IMR-90 (cell line): ENCODE results near the gene DBNDD1. TPM values are rescaled to one million over a fixed set of nuclear protein-coding genes. Genes with fewer than 3 reads are reported as not detected.
A peak's percentile ranks its signal among the peaks of the same experiment; 100 is the strongest.

ENCODE experiments used
- ATAC-seq: fragments of 200-7000 bp; cut with Tn5 transposase; 2 replicates; pipeline ENCODE4 v1.9.1; 2020; ENCODE audit warnings: low read depth, mild to moderate bottlenecking, moderate library complexity
- BruUV-seq: library from RNA; stranded (reverse); fragments of 400-500 nt; replicated peaks from 2 replicates; lab custom pipeline; 2021; lab: Mats Ljungman, UMichigan
- CTCF ChIA-PET: fragments of 300-600 bp; formaldehyde crosslinking; extraction: SDS; loops from one replicate; lab custom pipeline; 2021; ENCODE audit warnings: antibody characterized with exemption; lab: Yijun Ruan, JAX
- POLR2A ChIA-PET: fragments of 300-600 bp; sonication (Branson Sonifier 250); formaldehyde crosslinking; loops from one replicate; lab custom pipeline; 2022; ENCODE audit warnings: antibody characterized with exemption; ENCODE audit not compliant: unreplicated experiment; lab: Charles Lee
- DNase-seq: peaks from one replicate; pipeline ENCODE4 v3.0.0; 2013
- H2AFZ ChIP-seq: replicated peaks from 2 replicates; pipeline ENCODE3; 2013; ENCODE audit warnings: low read length, mild to moderate bottlenecking; ENCODE audit not compliant: poor library complexity
- H2AK5ac ChIP-seq: 2 replicates; pipeline ENCODE4 v1.6.1; 2013; ENCODE audit warnings: low read depth, low read length, inconsistent platforms
- H2AK9ac ChIP-seq: replicated peaks from 2 replicates; pipeline ENCODE3; 2013; ENCODE audit warnings: mild to moderate bottlenecking, low read depth, low read length, moderate library complexity; ENCODE audit not compliant: poor library complexity
- H2BK120ac ChIP-seq: 2 replicates; pipeline ENCODE4 v1.6.1; 2013; ENCODE audit warnings: low read depth, low read length, inconsistent platforms
- H2BK15ac ChIP-seq: 3 replicates; pipeline ENCODE4 v1.6.1; 2013; ENCODE audit warnings: low read depth, low read length, inconsistent platforms
- H2BK20ac ChIP-seq: 2 replicates; pipeline ENCODE4 v1.6.1; 2013; ENCODE audit warnings: low read depth, mild to moderate bottlenecking, inconsistent platforms, low read length, moderate library complexity
- H2BK5ac ChIP-seq: 2 replicates; pipeline ENCODE4 v1.6.1; 2013; ENCODE audit warnings: mild to moderate bottlenecking, low read depth, low read length, inconsistent platforms; ENCODE audit not compliant: poor library complexity, severe bottlenecking
- H3K14ac ChIP-seq: replicated peaks from 2 replicates; pipeline ENCODE4 v1.6.1; 2013; ENCODE audit warnings: low read depth, low read length, inconsistent platforms
- H3K18ac ChIP-seq: 2 replicates; pipeline ENCODE4 v1.6.1; 2013; ENCODE audit warnings: low read depth, low read length, control low read depth
- H3K23ac ChIP-seq: 2 replicates; pipeline ENCODE4 v1.6.1; 2013; ENCODE audit warnings: low read depth, low read length, inconsistent platforms
- H3K27ac ChIP-seq: 2 replicates; pipeline ENCODE4 v1.5.1; 2013; ENCODE audit warnings: mild to moderate bottlenecking, control low read depth, low read length; ENCODE audit not compliant: insufficient read depth
- H3K27me3 ChIP-seq: 2 replicates; pipeline ENCODE4 v1.6.1; 2013; ENCODE audit warnings: low read length; ENCODE audit not compliant: control insufficient read depth, insufficient read depth
- H3K36me3 ChIP-seq: 2 replicates; pipeline ENCODE4 v1.6.1; 2013; ENCODE audit warnings: low read length, mixed read lengths; ENCODE audit not compliant: control insufficient read depth, insufficient read depth
- H3K4ac ChIP-seq: 2 replicates; pipeline ENCODE4 v1.6.1; 2013; ENCODE audit warnings: low read depth, low read length, inconsistent platforms
- H3K4me1 ChIP-seq: 2 replicates; pipeline ENCODE4 v1.6.1; 2013; ENCODE audit warnings: low read length, mixed read lengths; ENCODE audit not compliant: control insufficient read depth, insufficient read depth
- H3K4me2 ChIP-seq: 2 replicates; pipeline ENCODE4 v1.6.1; 2013; ENCODE audit warnings: low read depth, mild to moderate bottlenecking, control low read depth, low read length, moderate library complexity
- H3K4me3 ChIP-seq: 2 replicates; pipeline ENCODE4 v1.5.1; 2013; ENCODE audit warnings: low read depth, mild to moderate bottlenecking, control low read depth, low read length, moderate library complexity; ENCODE audit not compliant: insufficient read depth
- H3K56ac ChIP-seq: 2 replicates; pipeline ENCODE4 v1.6.1; 2013; ENCODE audit warnings: low read length, inconsistent platforms; ENCODE audit not compliant: insufficient read depth; ENCODE audit errors: extremely low read depth
- H3K79me1 ChIP-seq, 2 experiments: 2 replicates each; pipeline ENCODE4 v1.6.1; 2013; ENCODE audit warnings: low read length in 2 of 2, inconsistent platforms in 1 of 2, low read depth in 1 of 2
- H3K9ac ChIP-seq: 2 replicates; pipeline ENCODE4 v1.6.1; 2013; ENCODE audit warnings: low read depth, low read length, control low read depth
- H3K9me1 ChIP-seq: 2 replicates; pipeline ENCODE4 v1.6.1; 2013; ENCODE audit warnings: low read length, inconsistent platforms; ENCODE audit not compliant: insufficient read depth
- H3K9me3 ChIP-seq: 2 replicates; pipeline ENCODE4 v1.6.1; 2013; ENCODE audit warnings: low read length; ENCODE audit not compliant: control insufficient read depth, insufficient read depth
- H4K20me1 ChIP-seq: 2 replicates; pipeline ENCODE4 v1.6.1; 2013; ENCODE audit warnings: low read length, inconsistent platforms; ENCODE audit not compliant: insufficient read depth
- H4K5ac ChIP-seq: 2 replicates; pipeline ENCODE4 v1.6.1; 2013; ENCODE audit warnings: mild to moderate bottlenecking, low read depth, low read length, control low read depth
- H4K8ac ChIP-seq, 2 experiments: 2 replicates each; pipeline ENCODE4 v1.6.1; 2013; ENCODE audit warnings: low read depth in 2 of 2, low read length in 2 of 2, control low read depth in 1 of 2, inconsistent platforms in 1 of 2
- H4K91ac ChIP-seq: 2 replicates; pipeline ENCODE4 v1.6.1; 2013; ENCODE audit warnings: low read depth, low read length, inconsistent platforms; ENCODE audit not compliant: insufficient read depth
- CEBPB ChIP-seq: IDR thresholded peaks from 2 replicates; pipeline ENCODE4 v1.6.1; 2012; ENCODE audit warnings: low read depth, low read length, improper control_type of control experiment
- CHD1 ChIP-seq: IDR thresholded peaks from 2 replicates; pipeline ENCODE4 v1.6.1; 2012; ENCODE audit warnings: low read depth, low read length, improper control_type of control experiment
- FOS ChIP-seq: fragments of 150-350 bp; IDR thresholded peaks from 2 replicates; pipeline ENCODE4 v1.6.1; 2016; ENCODE audit warnings: low read depth, low read length
- POLR2A ChIP-seq: IDR thresholded peaks from 2 replicates; pipeline ENCODE4 v1.6.1; 2012; ENCODE audit warnings: mild to moderate bottlenecking, low read depth, low read length
- USF2 ChIP-seq: fragments of 150-350 bp; IDR thresholded peaks from 2 replicates; pipeline ENCODE4 v1.6.1; 2017; ENCODE audit warnings: mild to moderate bottlenecking, antibody characterized with exemption, low read length, low read depth
- WGBS, 2 experiments: methylation state at CpG; one replicate each; pipeline versions ENCODE4 v1.1.5 to v1.1.7; 2013; ENCODE audit warnings: missing lambda C conversion rate in 2 of 2; ENCODE audit not compliant: insufficient read length in 1 of 2; ENCODE audit errors: extremely low coverage in 2 of 2; 5-methylcytosine and 5-hydroxymethylcytosine counted together
- dilution Hi-C: fragments of 300-500 bp; cut with HindIII; formaldehyde crosslinking; loops from one replicate; pipeline ENCODE4 v1.14.3; 2018; ENCODE audit warnings: low sequenced_read_pairs; ENCODE audit not compliant: unreplicated experiment
- in situ Hi-C: fragments of 300-500 bp; cut with MboI; formaldehyde crosslinking; loops from 3 replicates; pipeline ENCODE4 v1.14.3; 2019; ENCODE audit warnings: low sequenced_read_pairs, inconsistent platforms, mixed read lengths
- intact Hi-C: fragments of 100-400 bp; cut with micrococcal nuclease; formaldehyde crosslinking; loops from 2 replicates; pipeline ENCODE4 v1.10.0; 2022
- polyA plus RNA-seq, 3 experiments: library from polyadenylated mRNA; depleted of rRNA; stranded (reverse); fragments of >200 nt; gene quantifications; 2 replicates each; pipeline ENCODE4 v1.2.3, GENCODE V29; 2012; ENCODE audit warnings: low replicate concordance in 1 of 3
- total RNA-seq: library from RNA; depleted of rRNA; stranded (reverse); fragments of >200 nt; gene quantifications from 2 replicates; pipeline ENCODE4 v1.2.3, GENCODE V29; 2012

DBNDD1 gene
- total and polyA plus RNA-seq, 2 of the 4 experiments (the other 2 are of a cell fraction): 3.4 to 23.0 TPM

- Histone ChIP-seq H3K9me3 (no peaks in the 10 kb centered on the region), H2AK9ac (no peak overlapping the region), H3K27me3 (no peaks in the 10 kb centered on the region), H3K9me1 (no peaks in the 10 kb centered on the region; the same call in 1 of the 2 replicates), H3K4ac (no peak overlapping the region), H4K20me1 (peaks cover 8% of the 10 kb centered on the region), H2BK15ac (no peak overlapping the region), H3K23ac (no peak overlapping the region), H3K9ac (no peak overlapping the region), H3K56ac (no peak overlapping the region), H2AK5ac (no peak overlapping the region), H2BK20ac (no peak overlapping the region), H3K79me1 (peaks cover 4 to 37% of the 10 kb centered on the region in 2 experiments; a peak in 3 of 4 replicates), H3K4me3 (no peak overlapping the region), H2AFZ (no peak overlapping the region), H3K4me1 (no peaks in the 10 kb centered on the region), H2BK120ac (no peak overlapping the region), H2BK5ac (no peak overlapping the region), H3K36me3 (peaks cover 53% of the 10 kb centered on the region), H4K8ac (no peak overlapping the region), H3K27ac (no peak overlapping the region), H3K4me2 (no peak overlapping the region), H3K14ac (no peak overlapping the region), H4K5ac (no peak overlapping the region), H4K91ac (no peak overlapping the region), H3K18ac (no peak overlapping the region)
- WGBS, 2 experiments: no CpG with 5 or more reads among the region's 10 CpGs
- BruUV-seq: no TSS peak
- in situ Hi-C loops (no loop called here), dilution Hi-C loops (no loop called here), intact Hi-C loops (no loop called here)
- no peak for TF ChIP-seq CEBPB
- no peak for TF ChIP-seq FOS
- no peak for TF ChIP-seq CHD1
- peak; percentile 39; the same call in 1 of the 2 replicates for TF ChIP-seq USF2
- TF ChIP-seq POLR2A: no peak
- ChIA-PET CTCF (no interaction called here), POLR2A (no interaction called here)
- DNase-seq (no peak), ATAC-seq (no peak)
Observed at GRCh38 chr16:89958596-89958995, 60.7 kb downstream of the DBNDD1 start.
